AG08395 (cell line): ENCODE data around the gene HCK.

Source experiments
- DNase-seq: peaks from one replicate; pipeline ENCODE4 v3.0.0; 2012; ENCODE audit warnings: mixed read lengths, low spot score

Gene HCK

DNA sequence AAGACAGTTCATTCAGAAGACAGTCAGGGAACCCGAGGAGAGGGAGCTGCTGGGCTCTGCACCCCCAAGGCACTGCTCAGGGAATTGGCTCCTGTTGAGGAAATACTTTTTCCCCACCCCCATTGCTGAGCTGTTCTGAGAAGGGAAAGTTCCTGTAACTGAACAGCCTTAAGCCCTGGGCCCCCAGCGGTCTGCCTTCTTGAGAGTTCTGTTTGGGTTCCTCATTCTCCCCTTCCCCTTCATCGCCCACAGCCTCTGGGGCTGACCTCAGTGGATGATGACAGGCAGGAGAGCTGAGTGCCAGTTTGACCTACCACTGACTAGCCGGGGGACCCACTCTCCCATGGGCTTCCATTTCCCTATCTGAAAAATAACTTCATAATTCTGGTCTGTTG is 10.7 kb downstream of the HCK start:
- no peak for DNase-seq

GRCh38 chr20:32063695-32064094 is 11.7 kb downstream of the HCK start:
- DNase-seq, result no peak

- DNase-seq, result no peak
These were observed 12.6 kb downstream of the HCK start for GRCh38 chr20:32064667-32065066.

DNA sequence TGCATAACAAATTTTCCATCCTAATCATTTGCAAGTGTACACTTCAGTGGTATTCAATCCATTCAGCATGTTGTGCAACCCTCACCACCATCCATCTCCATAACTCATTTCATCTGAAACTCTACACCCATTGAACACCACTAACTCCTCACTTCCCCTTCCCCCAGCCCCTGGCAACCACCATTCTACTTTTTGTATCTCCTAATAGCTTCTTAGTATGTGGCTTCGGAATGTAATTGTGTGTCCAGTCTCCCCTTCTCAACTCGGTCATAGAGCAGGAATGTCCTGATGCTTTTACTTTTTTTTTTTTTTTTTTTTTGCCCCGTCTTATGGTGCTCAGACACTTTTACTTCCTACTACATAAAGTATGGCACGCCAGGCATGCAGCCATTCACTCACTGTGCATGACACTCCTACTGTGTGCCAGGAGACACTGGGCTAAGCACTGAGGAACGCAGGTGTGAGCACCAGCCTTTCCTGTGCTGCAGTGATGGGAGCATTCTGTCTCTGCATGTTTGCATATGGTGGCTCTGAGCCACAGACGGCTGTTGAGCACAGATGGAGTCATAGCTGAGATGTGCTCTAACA is 15.3 kb downstream of the HCK start:
- peak; percentile 85 for DNase-seq

- no peak for DNase-seq
These were observed 16.1 kb downstream of the HCK start for GRCh38 chr20:32068174-32068573.

- no peak for DNase-seq
These were observed 17.7 kb downstream of the HCK start for GRCh38 chr20:32069711-32070110.

DNA sequence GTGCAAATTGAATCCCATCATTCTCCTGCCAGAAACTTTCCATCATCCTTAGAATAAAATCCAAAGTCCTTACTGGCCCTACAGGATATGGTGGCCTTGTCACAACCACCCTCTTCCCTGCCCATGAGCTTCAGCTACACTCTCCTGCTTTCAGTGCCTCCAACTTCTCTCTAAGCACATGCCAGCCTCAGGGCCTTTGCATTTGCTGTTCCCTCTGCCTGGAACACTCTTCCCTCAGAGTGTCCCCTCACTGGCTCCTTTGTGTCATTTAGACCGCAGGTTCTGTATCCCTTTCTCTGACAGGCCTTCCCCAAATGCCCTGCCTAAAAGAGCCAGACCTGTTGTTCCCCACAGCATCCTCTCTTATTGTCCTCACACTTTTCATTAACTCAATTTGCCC is 18.2 kb downstream of the HCK start:
- DNase-seq, result no peak

- DNase-seq, result no peak
These were observed 18.7 kb downstream of the HCK start for GRCh38 chr20:32070690-32071213.

DNA sequence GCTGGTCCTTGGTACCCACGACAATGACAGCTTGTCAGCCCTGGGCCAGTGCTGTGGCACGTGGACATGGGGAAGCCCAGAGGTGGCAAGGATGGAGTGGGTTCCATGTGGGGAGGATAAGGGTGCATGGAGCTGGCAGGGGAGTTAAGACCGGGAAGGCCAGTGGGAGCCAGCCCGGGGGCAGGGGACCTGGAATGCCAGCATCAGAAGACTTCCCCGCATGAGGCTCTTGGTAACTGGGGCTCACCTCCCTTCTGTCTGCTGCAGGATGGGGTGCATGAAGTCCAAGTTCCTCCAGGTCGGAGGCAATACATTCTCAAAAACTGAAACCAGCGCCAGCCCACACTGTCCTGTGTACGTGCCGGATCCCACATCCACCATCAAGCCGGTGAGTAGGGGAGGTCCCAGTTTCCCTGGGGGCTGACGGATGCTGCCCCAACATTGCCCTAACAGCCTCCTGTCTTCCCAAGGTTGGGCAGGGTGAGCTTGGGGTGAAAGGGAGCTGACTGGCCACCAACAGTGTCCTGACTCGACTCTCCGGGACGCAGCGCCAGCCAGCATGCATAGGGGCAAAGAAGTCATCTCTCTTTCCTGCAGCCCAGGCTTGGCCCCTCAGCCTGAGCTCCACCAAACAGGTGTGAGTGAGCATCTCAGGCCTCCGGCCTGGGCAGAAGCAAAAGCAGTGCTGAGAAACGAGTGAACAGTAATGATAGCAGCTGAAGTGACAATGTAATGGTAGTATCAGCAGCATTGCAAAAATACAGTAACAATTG is 19.5 kb downstream of the HCK start:
- no peak for DNase-seq

GRCh38 chr20:32072168-32072750 is 20.2 kb downstream of the HCK start:
- no peak for DNase-seq

- no peak for DNase-seq
These were observed 23.5 kb downstream of the HCK start for GRCh38 chr20:32075534-32075933.

- DNase-seq, result no peak
These were observed 25.1 kb downstream of the HCK start for GRCh38 chr20:32077190-32077589.

DNA sequence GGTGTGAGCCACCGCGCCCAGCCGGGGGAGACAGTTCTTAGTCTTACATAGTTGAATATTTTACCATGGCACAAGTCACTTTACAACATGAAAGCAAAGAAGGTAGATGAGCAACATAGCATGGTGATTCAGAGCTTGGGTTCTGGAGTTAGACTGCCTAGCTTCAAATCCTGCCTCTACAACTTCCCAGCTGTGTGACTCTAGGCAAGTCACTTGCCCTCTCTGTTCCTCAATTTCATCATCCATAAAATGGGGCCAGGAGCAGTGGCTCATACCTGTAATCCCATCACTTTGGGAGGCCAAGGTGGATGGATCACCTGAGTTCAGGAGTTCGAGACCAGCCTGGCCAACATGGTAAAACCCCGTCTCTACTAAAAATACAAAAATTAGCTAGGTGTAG is 26.3 kb downstream of the HCK start:
- no peak for DNase-seq

- no peak for DNase-seq
These were observed 26.7 kb downstream of the HCK start for GRCh38 chr20:32078791-32079190.

DNA sequence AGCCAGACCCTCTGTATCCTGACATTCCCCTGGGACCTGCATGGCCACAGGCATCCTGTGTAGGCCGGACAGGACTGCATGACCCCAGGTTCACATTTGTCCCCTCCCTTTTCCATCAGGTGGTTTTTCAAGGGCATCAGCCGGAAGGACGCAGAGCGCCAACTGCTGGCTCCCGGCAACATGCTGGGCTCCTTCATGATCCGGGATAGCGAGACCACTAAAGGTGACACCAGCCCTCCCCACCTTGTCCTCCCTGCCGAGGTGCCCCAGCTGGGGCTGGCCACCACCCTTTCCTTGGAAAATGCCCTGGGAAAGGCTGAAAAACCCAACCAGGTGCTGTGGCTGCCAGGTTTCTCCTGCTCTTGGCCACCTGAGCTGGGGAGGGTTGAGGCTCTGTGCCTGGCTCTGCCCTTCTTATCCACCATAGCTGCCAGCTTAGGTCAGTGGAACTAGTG is 27.6 kb downstream of the HCK start:
- no peak for DNase-seq

GRCh38 chr20:32080783-32081182 is 28.7 kb downstream of the HCK start:
- no peak for DNase-seq

- no peak for DNase-seq
These were observed 31.4 kb downstream of the HCK start for GRCh38 chr20:32083469-32083868.

DNA sequence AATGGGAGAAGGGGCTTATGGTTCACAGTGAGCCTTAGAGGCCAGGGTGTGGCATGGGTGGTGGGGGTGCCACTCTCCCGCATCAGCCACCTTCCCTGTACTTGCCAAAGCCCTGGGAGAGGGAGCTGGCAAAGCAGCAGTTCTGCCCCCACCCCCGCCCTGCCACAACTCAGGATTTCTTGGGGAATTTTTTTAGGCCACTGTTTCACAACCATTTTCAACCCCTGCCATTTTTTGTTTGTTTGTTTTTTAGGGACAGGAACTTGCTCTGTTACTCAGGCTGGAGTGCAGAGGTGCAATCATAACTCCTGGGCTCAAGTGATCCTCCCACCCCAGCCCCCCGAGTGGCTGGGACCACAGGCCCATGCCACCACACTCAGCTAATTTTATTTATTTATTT is 35.0 kb downstream of the HCK start:
- DNase-seq, result no peak

DNA sequence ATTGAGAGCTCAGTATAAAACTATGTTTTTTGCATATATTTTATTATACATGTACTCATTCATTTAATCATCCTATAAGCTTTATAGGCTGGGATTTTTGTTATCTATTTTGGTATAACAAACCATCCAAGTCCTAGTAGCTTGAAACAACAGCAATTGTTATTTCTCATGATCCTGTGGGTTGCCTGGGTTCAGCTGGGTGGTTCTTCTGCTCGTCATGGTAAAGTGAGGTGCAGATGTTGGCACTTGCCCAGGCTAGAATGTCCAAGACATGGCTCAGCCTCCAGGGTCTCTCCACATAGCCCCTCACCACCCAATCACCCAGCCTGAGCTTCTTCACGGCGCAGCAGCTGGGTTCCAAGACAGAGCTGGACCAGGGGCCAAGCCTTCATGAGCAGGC is 36.7 kb downstream of the HCK start:
- no peak for DNase-seq

DNA sequence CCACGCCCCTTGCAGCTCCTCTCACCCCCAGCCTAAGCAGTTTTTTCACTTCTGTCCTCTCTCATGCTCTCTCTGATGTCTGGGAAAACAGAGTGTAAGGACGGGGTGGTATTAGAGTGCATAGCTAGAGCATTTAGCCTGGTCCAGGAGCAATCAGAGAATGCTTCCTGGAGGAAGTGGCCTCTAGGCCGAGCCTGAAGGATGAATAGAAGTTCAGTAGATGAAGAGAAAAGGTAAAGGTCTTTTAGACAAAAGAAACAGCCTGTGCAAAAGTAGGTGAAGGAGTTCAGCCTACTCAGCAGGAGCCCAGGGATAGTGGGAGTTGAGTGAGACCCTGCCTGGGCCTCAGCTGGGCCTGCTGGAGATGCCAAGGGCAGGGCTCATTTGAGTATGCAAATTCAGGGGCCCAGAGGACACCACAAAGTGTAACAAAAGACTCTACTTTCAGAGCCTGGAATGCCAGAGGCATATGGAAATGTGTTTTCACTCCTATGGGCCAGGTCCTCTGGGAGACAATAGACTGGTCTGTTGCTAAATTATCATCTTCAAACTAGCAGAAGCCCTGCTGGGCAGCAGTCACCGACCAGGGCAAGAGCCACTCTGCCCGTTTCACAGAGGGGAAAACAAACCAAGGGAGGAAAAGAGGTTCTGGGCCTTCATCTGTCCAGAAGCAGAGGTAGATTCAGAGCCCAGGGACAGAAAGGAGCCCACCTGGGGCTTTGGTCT is 37.8 kb downstream of the HCK start:
- no peak for DNase-seq

DNA sequence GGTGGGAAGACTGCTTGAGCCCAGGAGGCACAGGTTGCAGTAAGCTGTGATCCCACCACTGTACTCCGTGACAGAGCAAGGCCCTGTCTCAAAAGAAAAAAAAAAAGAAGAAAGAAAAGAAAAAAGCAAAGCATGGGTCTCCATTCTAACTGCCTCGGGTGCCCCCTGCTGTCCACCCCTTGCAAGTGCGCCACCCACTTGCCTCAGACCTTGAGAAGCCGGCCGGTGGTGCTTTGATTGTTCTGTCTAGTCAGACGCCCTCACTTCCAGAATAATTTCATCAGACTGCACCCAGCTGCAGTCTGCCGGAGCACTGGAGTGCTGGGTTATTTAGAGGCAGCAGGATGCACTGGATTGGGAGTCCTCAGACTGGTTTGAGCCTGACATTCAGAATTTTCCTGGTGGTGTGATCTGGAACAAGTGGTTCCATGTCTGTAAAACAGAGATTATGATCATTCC is 39.9 kb downstream of the HCK start:
- DNase-seq, result peak; percentile 81

- DNase-seq, result no peak
These were observed 46.7 kb downstream of the HCK start for GRCh38 chr20:32098786-32099185.
